HepG2 (cell line): ENCODE data around the gene EEFSEC. TPM values are rescaled to one million over a fixed set of nuclear protein-coding genes. Genes with fewer than 3 reads are reported as not detected.

Experiments
- JDP2 ChIP-seq: sonication (generic); formaldehyde crosslinking; IDR thresholded peaks from 2 replicates; pipeline ENCODE4 v1.8.1; 2022; ENCODE audit warnings: missing genetic modification reagents, borderline replicate concordance
- PCBP1 ChIP-seq: fragments of 200-400 bp; formaldehyde crosslinking; IDR thresholded peaks from 2 replicates; pipeline ENCODE4 v1.6.1; 2017; ENCODE audit warnings: mild to moderate bottlenecking, low read depth, low read length, borderline replicate concordance
- REST ChIP-seq, 2 experiments: IDR thresholded peaks; 2 replicates each; pipeline ENCODE4 v1.6.1; 2011 to 2012; ENCODE audit warnings: low read length in 2 of 2, borderline replicate concordance in 1 of 2, low read depth in 1 of 2, mild to moderate bottlenecking in 1 of 2, moderate library complexity in 1 of 2
- ZNF446 ChIP-seq: sonication (generic); formaldehyde crosslinking; IDR thresholded peaks from 2 replicates; pipeline ENCODE4 v1.5.0; 2020; ENCODE audit warnings: mild to moderate bottlenecking, missing genetic modification reagents
- ZNF687 ChIP-seq: sonication (generic); formaldehyde crosslinking; IDR thresholded peaks from 2 replicates; pipeline ENCODE4 v1.5.1; 2020; ENCODE audit warnings: mild to moderate bottlenecking, missing genetic modification reagents, moderate library complexity
- ZNF878 ChIP-seq: sonication (generic); formaldehyde crosslinking; IDR thresholded peaks from 2 replicates; pipeline ENCODE4 v1.8.1; 2023; ENCODE audit warnings: mild to moderate bottlenecking, missing genetic modification reagents, moderate library complexity
- polyA plus RNA-seq, 8 experiments: library from polyadenylated mRNA; depleted of rRNA in 3 of 8; stranded (reverse) in 7 of 8; unstranded in 1 of 8; fragments of >200 nt; fragmentation: Illumina TruSeq in 4 of 8; extraction: Trizol in 4 of 8; gene quantifications; 2 replicates each; pipeline versions ENCODE4 v1.2.1 to v1.2.3, GENCODE V29; 2011 to 2016; ENCODE audit warnings: low read depth in 4 of 8, missing spikeins in 1 of 8, mixed read lengths in 1 of 8; ENCODE audit not compliant: insufficient read depth in 1 of 8
- total RNA-seq, 5 experiments: library from RNA; depleted of rRNA; stranded (reverse); fragments of >200 nt; fragmentation: Illumina TruSeq; extraction: Trizol; gene quantifications; 2 replicates each; pipeline ENCODE4 v1.2.3, GENCODE V29; 2016; ENCODE audit warnings: low read depth in 1 of 5

EEFSEC gene
- total and polyA plus RNA-seq, 2 of the 13 experiments (the other 11 are each of a cell fraction or from before 2014, with no cell fraction given), result 6.4 to 24.2 TPM

- TF ChIP-seq ZNF687, result no peak
- TF ChIP-seq ZNF446 (CRISPR knock-in tag), result no peak
- no peak for TF ChIP-seq PCBP1
- TF ChIP-seq REST (IDR thresholded peaks at IDR 0.05; ENCODE audit: borderline replicate concordance in 1 of 2, low read depth in 1 of 2, low read length in 2 of 2), result no peak
- no peak for TF ChIP-seq ZNF878
- TF ChIP-seq JDP2, result no peak
Observed at GRCh38 chr3:128294999-128295468, 141.8 kb downstream of the EEFSEC start (continued).
